A549 treated with AZD2906 at 1 μM for 4 hours (cell line): ENCODE results near the gene PGBD4. TPM values are rescaled to one million over a fixed set of nuclear protein-coding genes. Genes with fewer than 3 reads are reported as not detected.

Source experiments
- total RNA-seq: library from RNA; stranded (reverse); fragments of 200-300 nt; extraction: Qiagen RNA extraction; gene quantifications from 5 replicates; pipeline ENCODE4 v1.2.3, GENCODE V29; 2022

The PGBD4 gene
- total RNA-seq, result 1.1 to 1.8 TPM (median 1.5 TPM) in 5 replicates

GRCh38 chr15:34101366-34102174 lies at the start of gene PGBD4, which contains the start of gene EMC7:
Gene PGBD4, plus strand, starts transcription at chr15:34102083. Its CDS starts 449 bp downstream, at chr15:34102532.
Gene EMC7, minus strand, starts transcription at chr15:34101862. Its CDS starts 23 bp downstream, at chr15:34101839.

Other genes starting within 250 kb of the PGBD4 start
- gene CHRM5, start 133.6 kb upstream of the PGBD4 start, total RNA-seq, result 0.02 to 0.06 TPM (median 0.03 TPM) in 4 of 5 replicates, not detected in the other
- gene AVEN, start 62.9 kb upstream of the PGBD4 start, total RNA-seq, result 19.9 to 24.2 TPM (median 23.4 TPM) in 5 replicates
- gene EMC7, start 221 bp upstream of the PGBD4 start, total RNA-seq, result 123 to 144 TPM (median 139 TPM) in 5 replicates
- gene KATNBL1, start 108.0 kb downstream of the PGBD4 start, total RNA-seq, result 25.3 to 32.5 TPM (median 28.4 TPM) in 5 replicates
- 192 to 207 TPM (median 197 TPM) in 5 replicates for gene EMC4, start 122.9 kb downstream of the PGBD4 start, total RNA-seq
- 3.5 to 6.4 TPM (median 5.6 TPM) in 5 replicates for gene SLC12A6, start 235.7 kb downstream of the PGBD4 start, total RNA-seq
- 504 to 564 TPM (median 541 TPM) in 5 replicates for gene NOP10, start 241.1 kb downstream of the PGBD4 start, total RNA-seq
- gene NUTM1, start 241.2 kb downstream of the PGBD4 start, total RNA-seq, result not detected in 5 replicates